Mesenchymal stem cell (in vitro differentiated cells and primary cell): ENCODE data around the gene CRIP2.

Source experiments
- DNase-seq: peaks from one replicate; pipeline ENCODE4 v3.0.0-alpha.2; 2013
- H2AFZ ChIP-seq: one replicate; pipeline ENCODE4 v1.6.1; 2013; ENCODE audit warnings: low read depth, mild to moderate bottlenecking, control low read depth, inconsistent platforms, low read length, moderate library complexity
- H2AK5ac ChIP-seq: 2 replicates; pipeline ENCODE4 v1.6.1; 2013; ENCODE audit warnings: low read length, moderate library complexity, mild to moderate bottlenecking, inconsistent platforms; ENCODE audit not compliant: severe bottlenecking
- H2BK120ac ChIP-seq: one replicate; pipeline ENCODE4 v1.6.1; 2013; ENCODE audit warnings: low read depth, mild to moderate bottlenecking, inconsistent platforms, low read length, moderate library complexity
- H2BK12ac ChIP-seq, 2 experiments: one replicate each; pipeline ENCODE4 v1.6.1; 2013; ENCODE audit warnings: inconsistent platforms in 2 of 2, low read length in 2 of 2, mild to moderate bottlenecking in 2 of 2, moderate library complexity in 2 of 2, control low read depth in 1 of 2
- H2BK15ac ChIP-seq: one replicate; pipeline ENCODE4 v1.6.1; 2013; ENCODE audit warnings: mild to moderate bottlenecking, low read depth, inconsistent platforms; ENCODE audit not compliant: poor library complexity, severe bottlenecking
- H2BK5ac ChIP-seq: 2 replicates; pipeline ENCODE4 v1.6.1; 2013; ENCODE audit warnings: low read depth, mild to moderate bottlenecking, low read length, control low read depth, inconsistent platforms; ENCODE audit not compliant: poor library complexity, severe bottlenecking
- H3K14ac ChIP-seq, 2 experiments: one replicate each; pipeline ENCODE4 v1.6.1; 2013; ENCODE audit warnings: inconsistent platforms in 2 of 2, low read length in 2 of 2, control low read depth in 1 of 2, mild to moderate bottlenecking in 1 of 2, moderate library complexity in 1 of 2
- H3K18ac ChIP-seq, 2 experiments: one replicate each; pipeline ENCODE4 v1.6.1; 2013; ENCODE audit warnings: inconsistent platforms in 2 of 2, low read length in 2 of 2, control low read depth in 1 of 2, low read depth in 1 of 2, mild to moderate bottlenecking in 1 of 2
- H3K23ac ChIP-seq, 2 experiments: one replicate each; pipeline ENCODE4 v1.6.1; 2013; ENCODE audit warnings: inconsistent platforms in 2 of 2, low read length in 2 of 2, mild to moderate bottlenecking in 2 of 2, moderate library complexity in 2 of 2, control low read depth in 1 of 2
- H3K27ac ChIP-seq: 2 replicates; pipeline ENCODE4 v1.5.1; 2013; ENCODE audit warnings: mild to moderate bottlenecking, moderate library complexity, low read length, control low read depth, inconsistent platforms; ENCODE audit not compliant: poor library complexity, severe bottlenecking
- H3K27me3 ChIP-seq, 2 experiments: 2 replicates each; pipeline versions ENCODE4 v1.6.1 to v1.7.0; 2013; ENCODE audit warnings: low read length in 2 of 2, mild to moderate bottlenecking in 2 of 2, moderate library complexity in 2 of 2, control low read depth in 1 of 2, inconsistent platforms in 1 of 2; ENCODE audit not compliant: control insufficient read depth in 1 of 2, insufficient read depth in 1 of 2
- H3K36me3 ChIP-seq, 2 experiments: 2 replicates each; pipeline versions ENCODE4 v1.6.1 to v1.7.0; 2013; ENCODE audit warnings: low read length in 2 of 2, control low read depth in 1 of 2, inconsistent platforms in 1 of 2, low read depth in 1 of 2, mild to moderate bottlenecking in 1 of 2; ENCODE audit not compliant: insufficient read depth in 2 of 2, control insufficient read depth in 1 of 2
- H3K4ac ChIP-seq, 2 experiments: one replicate each; pipeline ENCODE4 v1.6.1; 2013; ENCODE audit warnings: inconsistent platforms in 2 of 2, low read length in 2 of 2, mild to moderate bottlenecking in 2 of 2, moderate library complexity in 2 of 2, control low read depth in 1 of 2, low read depth in 1 of 2
- H3K4me1 ChIP-seq: 2 replicates; pipeline ENCODE4 v1.6.1; 2013; ENCODE audit warnings: low read depth, low read length, control low read depth; ENCODE audit not compliant: control insufficient read depth, insufficient read depth
- H3K4me2 ChIP-seq: 2 replicates; pipeline ENCODE4 v1.6.1; 2013; ENCODE audit warnings: low read length, mild to moderate bottlenecking, inconsistent platforms; ENCODE audit not compliant: poor library complexity, severe bottlenecking
- H3K4me3 ChIP-seq, 2 experiments: 2 replicates each; pipeline versions ENCODE4 v1.5.1 to v1.7.0; 2013; ENCODE audit warnings: low read length in 2 of 2, mild to moderate bottlenecking in 2 of 2, control low read depth in 1 of 2, low read depth in 1 of 2; ENCODE audit not compliant: insufficient read depth in 1 of 2
- H3K79me1 ChIP-seq: replicated peaks from 2 replicates; pipeline ENCODE4 v1.6.1; 2013; ENCODE audit warnings: mild to moderate bottlenecking, control low read depth, low read length, inconsistent platforms; ENCODE audit not compliant: poor library complexity, severe bottlenecking
- H3K9ac ChIP-seq: 2 replicates; pipeline ENCODE4 v1.7.0; 2013; ENCODE audit warnings: mild to moderate bottlenecking, low read length, moderate library complexity
- H3K9me3 ChIP-seq: 2 replicates; pipeline ENCODE4 v1.7.0; 2013; ENCODE audit warnings: mild to moderate bottlenecking, low read length; ENCODE audit not compliant: control insufficient read depth
- H4K8ac ChIP-seq: one replicate; pipeline ENCODE4 v1.6.1; 2013; ENCODE audit warnings: inconsistent platforms, mild to moderate bottlenecking, low read length, moderate library complexity
- H4K91ac ChIP-seq: one replicate; pipeline ENCODE4 v1.6.1; 2013; ENCODE audit warnings: mild to moderate bottlenecking, low read length, inconsistent platforms
- WGBS: methylation state at CpG from one replicate; pipeline ENCODE4 v1.1.7; 2013; ENCODE audit warnings: mixed read lengths; 5-methylcytosine and 5-hydroxymethylcytosine counted together

Gene CRIP2

DNA sequence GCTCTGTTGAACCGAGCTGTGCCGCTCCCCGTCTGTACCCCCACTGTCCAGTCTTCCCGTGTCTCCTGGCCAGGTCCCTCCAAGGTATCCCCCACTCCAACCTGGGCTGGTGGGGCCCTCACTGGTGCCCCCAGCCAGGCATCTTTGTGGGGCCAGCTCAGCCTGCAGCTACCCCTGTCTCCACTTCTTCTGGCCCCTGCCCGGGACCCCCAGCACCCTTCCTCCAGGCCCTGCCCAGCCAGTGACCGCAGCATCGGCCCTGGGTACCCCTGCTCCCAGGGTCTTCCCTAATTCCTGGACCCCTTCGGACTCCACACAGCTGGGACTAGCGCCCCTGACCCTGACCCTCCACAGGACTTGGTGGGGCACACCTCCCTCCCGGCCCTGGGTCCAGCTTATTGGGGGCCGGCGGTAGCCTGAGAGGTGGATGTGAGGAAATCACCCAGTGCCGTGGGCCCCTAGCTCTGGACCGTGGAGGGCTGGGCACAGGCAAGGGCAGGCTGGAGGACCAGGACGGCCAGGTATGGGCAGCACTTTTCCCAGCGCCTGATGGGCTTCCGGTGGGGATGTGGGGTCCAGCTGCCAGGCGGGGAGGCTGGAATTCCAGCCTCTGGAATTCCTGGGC, 8.0 kb downstream of the CRIP2 start:
- Histone ChIP-seq H3K36me3 (no peaks in the 10 kb centered on the region), H3K4me1 (peaks cover 57% of the 10 kb centered on the region), H2BK120ac (peak overlapping the region; percentile 95), H3K27ac (no peak overlapping the region), H4K91ac (peak overlapping the region; percentile 87), H3K23ac (no peak overlapping the region), H4K8ac (peak overlapping the region; percentile 88), H3K79me1 (no peaks in the 10 kb centered on the region), H2AFZ (no peak overlapping the region), H3K27me3 (peaks cover 25% of the 10 kb centered on the region in 2 experiments), H3K4me2 (no peak overlapping the region), H2BK12ac (peak overlapping the region; percentile 75 to 88), H3K9me3 (no peaks in the 10 kb centered on the region), H3K18ac (peak overlapping the region; percentile 67 to 89), H3K14ac (peak overlapping the region in 1 of 2 experiments; percentile 13), H2AK5ac (peak overlapping the region; percentile 15), H3K9ac (peak overlapping the region; percentile 97), H2BK5ac (no peak overlapping the region), H3K4me3 (peak overlapping the region in 1 of 2 experiments; percentile 62), H2BK15ac (peak overlapping the region; percentile 75), H3K4ac (peak overlapping the region; percentile 1 to 93)
- WGBS: 90% methylated on average over 17 of the region's 18 CpGs
- DNase-seq: no peak

DNA sequence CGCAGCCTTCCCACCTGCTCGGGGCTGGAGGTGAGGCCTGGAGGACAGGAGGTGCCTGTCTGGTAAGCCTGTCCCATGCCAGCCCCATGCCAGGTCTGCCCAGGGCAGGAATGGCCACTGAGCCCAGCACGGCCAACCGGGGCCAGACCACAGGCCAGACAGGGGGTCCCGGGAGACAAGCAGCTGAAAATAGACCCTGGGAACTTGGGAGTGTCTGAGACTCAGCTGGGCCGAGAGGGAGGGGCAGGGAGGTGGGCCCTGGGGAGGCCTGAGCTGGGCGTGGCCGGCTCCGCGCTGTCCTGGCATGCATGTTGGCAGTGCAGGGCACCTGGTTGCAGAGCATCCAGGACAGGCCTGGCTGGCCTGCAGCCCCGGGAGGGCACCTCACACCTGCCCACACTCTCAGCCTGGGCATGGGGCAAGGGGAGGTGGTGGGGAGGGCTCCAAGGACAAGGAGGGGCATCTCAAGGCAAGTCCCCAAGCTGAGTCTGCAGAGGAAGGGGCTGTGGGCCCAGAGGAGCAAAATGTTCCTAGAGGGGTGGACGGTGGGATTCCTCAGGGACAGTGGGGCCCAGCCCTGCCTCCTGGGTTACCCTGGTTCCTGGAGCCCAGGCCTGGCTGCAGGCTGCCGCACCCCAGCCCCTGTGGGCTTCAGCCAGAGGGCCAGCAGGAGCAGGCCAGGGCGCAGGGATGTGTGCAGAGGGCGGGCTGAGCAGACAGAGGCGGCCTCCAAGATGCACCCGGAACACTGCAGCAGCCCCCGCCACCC, 8.9 kb downstream of the CRIP2 start:
- Histone ChIP-seq H3K27me3 (peaks cover 25 to 33% of the 10 kb centered on the region in 2 experiments), H2BK15ac (peak overlapping the region; percentile 57), H3K14ac (peak overlapping the region in 1 of 2 experiments; percentile 36), H3K27ac (no peak overlapping the region), H4K91ac (peak overlapping the region; percentile 56), H3K4me3 (no peak overlapping the region), H2AK5ac (no peak overlapping the region), H3K4me1 (peaks cover 54% of the 10 kb centered on the region), H3K4me2 (no peak overlapping the region), H3K9ac (peak overlapping the region; percentile 97), H2BK12ac (peak overlapping the region in 1 of 2 experiments; percentile 74), H3K23ac (no peak overlapping the region), H2BK120ac (no peak overlapping the region), H3K36me3 (no peaks in the 10 kb centered on the region), H3K18ac (peak overlapping the region in 1 of 2 experiments; percentile 48), H3K9me3 (no peaks in the 10 kb centered on the region), H3K79me1 (no peaks in the 10 kb centered on the region), H4K8ac (no peak overlapping the region), H2AFZ (no peak overlapping the region), H2BK5ac (no peak overlapping the region), H3K4ac (peak overlapping the region in 1 of 2 experiments; percentile 24)
- WGBS: 90% methylated on average over 17 of the region's 18 CpGs
- DNase-seq: no peak

DNA sequence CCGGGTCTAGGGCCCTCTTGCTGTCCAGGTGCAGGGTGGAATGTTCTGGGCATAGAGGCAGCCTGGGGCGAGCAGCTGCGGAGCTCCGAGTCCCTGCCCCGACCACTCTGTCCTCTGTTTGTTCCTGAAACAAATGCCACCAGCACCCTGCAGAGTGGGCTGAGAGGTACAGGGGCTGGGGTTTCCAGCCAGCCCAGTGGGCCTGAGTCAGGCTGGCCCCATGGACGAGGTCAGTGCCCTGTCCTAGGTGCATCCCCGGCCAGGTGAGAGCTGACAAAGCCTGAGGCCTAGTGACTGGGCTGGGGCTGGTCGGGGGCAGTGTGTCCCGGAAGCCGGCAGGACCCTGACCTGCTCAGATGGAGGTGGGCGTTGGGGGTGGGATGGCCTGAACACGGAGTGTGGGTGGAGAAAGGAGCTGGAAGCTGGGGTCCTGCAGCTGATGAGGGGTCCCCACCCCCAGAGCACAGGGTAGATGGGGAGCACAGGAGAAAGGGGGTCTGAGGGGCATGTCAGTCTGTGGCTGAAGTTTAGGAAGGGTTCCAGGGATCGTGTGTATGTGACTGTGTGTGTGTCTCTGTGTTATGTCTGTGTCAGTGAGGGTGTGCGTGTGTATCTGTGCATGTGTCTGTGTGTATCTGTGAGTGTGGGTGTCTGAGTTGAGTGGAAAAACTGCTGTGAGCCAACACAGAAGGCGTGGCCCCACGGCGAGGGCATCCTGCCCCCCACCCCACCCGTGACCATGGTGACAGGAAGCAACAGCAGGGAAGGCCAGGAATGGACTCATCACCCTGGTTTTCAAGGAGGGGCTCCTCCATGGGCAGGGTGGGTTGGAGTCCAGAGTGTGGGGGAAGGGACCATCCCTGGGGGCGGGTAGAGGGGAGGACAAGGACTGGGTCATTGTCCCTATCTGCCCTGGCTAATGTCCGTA, 9.7 kb downstream of the CRIP2 start:
- peak; percentile 74 for DNase-seq
- Histone ChIP-seq H2BK12ac (peak overlapping the region; percentile 22 to 23), H2BK5ac (no peak overlapping the region), H3K36me3 (no peaks in the 10 kb centered on the region), H2AFZ (no peak overlapping the region), H3K14ac (no peak overlapping the region), H2BK15ac (no peak overlapping the region), H3K27ac (no peak overlapping the region), H2BK120ac (no peak overlapping the region), H3K27me3 (peaks cover 21 to 36% of the 10 kb centered on the region in 2 experiments), H3K9ac (no peak overlapping the region), H4K91ac (peak overlapping the region; percentile 32), H3K9me3 (no peaks in the 10 kb centered on the region), H3K4me1 (peaks cover 54% of the 10 kb centered on the region), H3K4ac (no peak overlapping the region), H3K23ac (no peak overlapping the region), H4K8ac (peak overlapping the region; percentile 15), H3K4me2 (no peak overlapping the region), H3K79me1 (no peaks in the 10 kb centered on the region), H2AK5ac (no peak overlapping the region), H3K4me3 (no peak overlapping the region), H3K18ac (peak overlapping the region in 1 of 2 experiments; percentile 0)
- 80% methylated on average over 20 of the region's 20 CpGs for WGBS
